Epithelial cell of esophagus (primary cell): ENCODE results near the gene PCSK7.

Experiments used
- DNase-seq: peaks from one replicate; pipeline ENCODE4 v3.0.0; 2010; ENCODE audit warnings: low read depth
- H3K4me3 ChIP-seq: 2 replicates; pipeline ENCODE4 v1.5.1; 2011; ENCODE audit warnings: mild to moderate bottlenecking, low read length, control low read depth
- TF ChIP-seq, protein P1 (sequence below): IDR thresholded peaks from 2 replicates; pipeline ENCODE4 v1.5.1; 2011; ENCODE audit warnings: low read depth, mild to moderate bottlenecking, low read length, control low read depth, inconsistent platforms; ENCODE audit not compliant: insufficient read depth; ENCODE audit errors: missing control alignments

The PCSK7 gene

DNA sequence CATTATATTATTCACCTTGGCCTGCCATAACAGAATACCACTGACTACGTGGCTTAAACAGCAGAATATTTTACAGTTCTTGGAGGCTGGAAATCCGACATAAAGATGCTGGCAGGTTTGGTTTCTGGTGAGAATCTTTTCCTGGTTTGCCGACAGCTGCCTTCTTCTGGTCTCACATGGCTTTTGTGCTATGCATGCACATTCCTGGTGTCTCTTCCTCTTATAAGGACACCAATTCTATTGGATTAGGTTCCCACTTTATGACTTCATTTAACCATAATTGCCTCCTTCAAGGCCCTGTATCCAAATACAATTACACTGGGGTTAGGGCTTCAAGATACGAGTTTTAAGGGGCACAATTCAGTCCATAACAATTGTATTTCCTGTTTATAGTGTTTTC lies 17.7 kb upstream of the PCSK7 start:
- no peak for DNase-seq
- H3K4me3 ChIP-seq = no peak overlapping the region
- TF ChIP-seq, protein P1, sequence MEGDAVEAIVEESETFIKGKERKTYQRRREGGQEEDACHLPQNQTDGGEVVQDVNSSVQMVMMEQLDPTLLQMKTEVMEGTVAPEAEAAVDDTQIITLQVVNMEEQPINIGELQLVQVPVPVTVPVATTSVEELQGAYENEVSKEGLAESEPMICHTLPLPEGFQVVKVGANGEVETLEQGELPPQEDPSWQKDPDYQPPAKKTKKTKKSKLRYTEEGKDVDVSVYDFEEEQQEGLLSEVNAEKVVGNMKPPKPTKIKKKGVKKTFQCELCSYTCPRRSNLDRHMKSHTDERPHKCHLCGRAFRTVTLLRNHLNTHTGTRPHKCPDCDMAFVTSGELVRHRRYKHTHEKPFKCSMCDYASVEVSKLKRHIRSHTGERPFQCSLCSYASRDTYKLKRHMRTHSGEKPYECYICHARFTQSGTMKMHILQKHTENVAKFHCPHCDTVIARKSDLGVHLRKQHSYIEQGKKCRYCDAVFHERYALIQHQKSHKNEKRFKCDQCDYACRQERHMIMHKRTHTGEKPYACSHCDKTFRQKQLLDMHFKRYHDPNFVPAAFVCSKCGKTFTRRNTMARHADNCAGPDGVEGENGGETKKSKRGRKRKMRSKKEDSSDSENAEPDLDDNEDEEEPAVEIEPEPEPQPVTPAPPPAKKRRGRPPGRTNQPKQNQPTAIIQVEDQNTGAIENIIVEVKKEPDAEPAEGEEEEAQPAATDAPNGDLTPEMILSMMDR = no peak

DNA sequence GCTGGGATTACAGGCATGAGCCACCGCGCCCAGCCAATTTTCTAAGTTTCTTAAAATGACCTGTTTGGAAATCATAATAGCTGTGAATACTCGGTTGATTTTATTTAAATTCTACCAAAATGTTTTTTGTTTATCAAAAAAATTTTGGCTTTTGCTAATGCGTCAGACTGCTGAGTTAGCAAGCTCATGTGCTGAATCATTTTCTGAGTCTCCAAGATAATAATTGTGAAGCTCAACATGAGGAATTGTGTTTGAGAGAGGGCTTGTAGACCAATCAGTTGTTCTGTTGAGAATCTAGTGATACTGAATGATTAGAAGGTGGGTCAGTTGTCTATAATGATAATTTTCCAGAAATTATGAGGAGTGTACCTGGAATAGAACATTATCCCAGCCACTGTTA lies 16.5 kb upstream of the PCSK7 start:
- no peak for DNase-seq
- H3K4me3 ChIP-seq = no peak overlapping the region
- TF ChIP-seq, protein P1 = no peak

DNA sequence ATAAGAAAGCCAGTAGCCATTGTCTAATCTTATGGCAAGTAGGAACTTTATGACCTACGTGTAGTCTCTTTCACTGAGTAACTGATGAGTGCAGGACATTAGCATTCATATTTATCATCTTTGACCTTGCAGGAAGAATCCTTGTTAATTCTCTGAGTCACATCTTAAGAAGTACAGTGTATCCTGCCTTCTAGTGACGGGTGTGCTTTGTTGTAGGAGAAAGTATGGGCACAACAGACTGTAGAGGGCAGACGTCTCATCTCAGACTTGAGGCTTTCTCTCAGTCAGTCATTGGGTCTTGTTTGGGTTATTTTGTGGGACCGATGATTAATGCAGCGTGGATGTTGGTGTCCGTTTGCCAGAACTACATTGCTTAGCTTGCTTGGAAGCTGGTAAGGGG lies 7.4 kb upstream of the PCSK7 start:
- DNase-seq = peak; percentile 82
- TF ChIP-seq, protein P1 = peak; percentile 49
- H3K4me3 ChIP-seq = no peak overlapping the region

DNA sequence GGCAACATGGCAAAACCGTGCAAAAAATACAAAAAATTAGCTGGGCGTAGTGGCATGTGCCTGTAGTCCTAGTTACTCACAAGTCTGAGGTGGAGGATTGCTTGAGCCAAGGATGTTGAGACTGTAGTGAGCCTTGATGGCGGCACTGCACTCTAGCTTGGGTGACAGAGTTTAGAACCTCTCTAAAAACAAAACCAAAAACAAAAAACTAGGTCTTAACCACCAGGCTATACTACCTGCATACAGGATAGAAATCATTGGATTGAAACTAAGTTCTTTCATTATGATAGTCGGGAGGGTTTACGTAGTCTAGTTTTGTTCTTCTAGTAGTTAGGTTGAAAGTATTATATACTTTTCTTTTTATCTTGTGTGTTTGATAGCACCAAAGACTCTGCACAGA lies 6.3 kb upstream of the PCSK7 start:
- no peak overlapping the region for H3K4me3 ChIP-seq
- no peak for DNase-seq
- TF ChIP-seq, protein P1 = no peak

DNA sequence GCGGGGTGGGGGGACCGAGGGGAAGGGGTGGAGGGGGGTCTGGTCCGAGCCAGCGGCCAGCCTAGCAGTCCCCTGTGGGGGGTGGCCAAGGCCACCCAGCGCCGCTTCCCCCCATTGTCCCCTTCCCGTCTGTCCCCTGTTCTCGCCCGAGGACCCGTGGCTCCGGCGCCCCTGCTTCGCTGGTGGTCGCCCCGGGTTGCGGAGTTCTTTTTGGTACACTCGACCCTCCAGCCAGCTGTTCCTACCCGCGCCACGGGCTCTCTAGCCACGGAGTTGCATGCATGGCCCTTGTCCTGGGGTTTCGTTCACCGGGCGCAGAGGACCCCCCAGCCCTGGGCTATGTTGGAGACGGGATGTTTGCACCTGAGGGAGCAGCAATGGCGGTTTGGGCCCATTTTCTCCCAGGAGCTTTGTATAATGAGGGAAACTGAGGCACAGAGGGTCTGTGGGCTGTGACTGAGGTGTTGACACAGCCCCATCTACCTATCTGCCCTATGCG lies 1.1 kb upstream of the PCSK7 start:
- peak overlapping the region; percentile 75 for H3K4me3 ChIP-seq
- no peak for DNase-seq
- TF ChIP-seq, protein P1 = no peak

DNA sequence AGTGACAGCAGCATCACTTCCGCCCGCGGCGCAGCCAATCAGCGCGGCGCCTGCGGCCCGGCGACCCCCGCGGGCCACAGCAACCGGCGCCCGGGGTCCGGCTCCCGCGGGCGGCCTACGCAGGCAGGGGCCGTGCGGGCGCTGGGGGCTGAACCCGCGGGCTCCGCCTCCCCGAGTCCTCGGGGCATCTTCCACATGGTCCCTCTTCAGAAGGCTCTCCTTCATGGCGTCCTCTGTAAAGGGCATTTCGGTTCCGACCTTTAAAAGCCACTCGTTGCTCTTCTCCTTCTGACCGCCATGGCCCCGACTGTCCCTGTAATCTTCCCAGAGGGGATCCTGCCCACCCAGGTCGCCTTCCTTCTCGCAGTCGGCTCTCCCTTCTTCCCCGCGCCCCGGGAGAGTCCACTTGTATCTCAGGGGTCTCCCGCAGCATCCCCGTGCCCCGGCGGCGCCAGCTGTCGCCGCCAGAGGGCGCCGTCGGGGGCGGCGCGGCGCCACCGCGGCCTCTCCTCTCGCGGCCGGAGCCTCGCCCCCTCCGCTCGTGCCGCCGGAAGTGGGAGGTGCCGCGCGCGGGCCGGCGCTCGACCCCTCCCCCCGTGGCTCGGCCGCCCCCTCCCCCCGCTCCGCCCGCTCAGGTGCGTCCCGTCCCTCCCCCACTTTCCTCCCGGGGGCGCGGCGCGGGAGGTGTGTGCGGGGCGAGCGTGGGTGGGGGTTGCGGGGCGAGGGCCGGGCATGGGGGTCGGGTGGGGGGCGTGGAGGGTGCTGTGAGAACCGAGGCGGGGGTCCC lies 412 bp upstream of the PCSK7 start, which contains the start of gene RNF214:
RNF214 (plus strand) TSS at position 580 of the 787 bp plus-strand sequence. CDS start 1,602 bp downstream, outside the sequence.
- TF ChIP-seq, protein P1 = peak; percentile 59
- DNase-seq = peak; percentile 73
- peak within 1 kb of the TSS; percentile 88 for H3K4me3 ChIP-seq
